Stimulated activated CD8-positive, alpha-beta memory T cell treated with anti-CD3 and anti-CD28 coated beads, Interleukin-12 subunit alpha, Interleukin-12 subunit beta, amount 100 ng/mL, for 1 hour (primary cell): ENCODE data around the gene PML.
A peak's percentile ranks its signal among the peaks of the same experiment; 100 is the strongest.
"Not testable (repeated sequence)": the region's sequence is repeated elsewhere in the genome, so short reads cannot be mapped to it uniquely, and the experiment has no call there.

Experiments used
- DNase-seq: peaks from one replicate; pipeline ENCODE4 v3.0.0-alpha.2; 2020; ENCODE audit warnings: low read depth

The PML gene

GRCh38 chr15:73957785-73958184 is 36.7 kb upstream of the PML start:
- no peak for DNase-seq

- no peak for DNase-seq
Measured at GRCh38 chr15:73959012-73959581, 35.4 kb upstream of the PML start.

- DNase-seq, result no peak
Measured at GRCh38 chr15:73959801-73960200, 34.7 kb upstream of the PML start.

- DNase-seq, result not testable (repeated sequence)
Measured at GRCh38 chr15:73960472-73961070, 33.9 kb upstream of the PML start.

GRCh38 chr15:73962433-73962832 is 32.1 kb upstream of the PML start:
- no peak for DNase-seq

GRCh38 chr15:73964736-73965093 is 29.8 kb upstream of the PML start:
- DNase-seq, result peak; percentile 77

GRCh38 chr15:73965094-73965757 is 29.3 kb upstream of the PML start:
- no peak for DNase-seq

- DNase-seq, result no peak
Measured at GRCh38 chr15:73965758-73966113, 28.8 kb upstream of the PML start.

- DNase-seq, result no peak
Measured at GRCh38 chr15:73968461-73968860, 26.1 kb upstream of the PML start.

- no peak for DNase-seq
Measured at GRCh38 chr15:73969151-73969759, 25.3 kb upstream of the PML start.

- peak; percentile 62 for DNase-seq
Measured at GRCh38 chr15:73972984-73973682, 21.4 kb upstream of the PML start.

- not testable (repeated sequence) for DNase-seq
Measured at GRCh38 chr15:73973683-73974200, 20.8 kb upstream of the PML start.

GRCh38 chr15:73975440-73976125 is 18.9 kb upstream of the PML start:
- not testable (repeated sequence) for DNase-seq

GRCh38 chr15:73978896-73979295 is 15.6 kb upstream of the PML start:
- no peak for DNase-seq

GRCh38 chr15:73979636-73980035 is 14.9 kb upstream of the PML start:
- DNase-seq, result no peak

- DNase-seq, result no peak
Measured at GRCh38 chr15:73981761-73982221, 12.7 kb upstream of the PML start.

- DNase-seq, result no peak
Measured at GRCh38 chr15:73982222-73982962, 12.1 kb upstream of the PML start.

GRCh38 chr15:73983211-73983727 is 11.2 kb upstream of the PML start:
- no peak for DNase-seq

- no peak for DNase-seq
Measured at GRCh38 chr15:73983773-73984172, 10.7 kb upstream of the PML start.

GRCh38 chr15:73984208-73984979 is 10.1 kb upstream of the PML start:
- DNase-seq, result no peak
